HG02759 (cell line): Measurements from ENCODE around the gene DEFB123.

Source experiments
- ATAC-seq: cut with Tn5 transposase; IDR thresholded peaks from one replicate; pipeline ENCODE4 v1.9.1; 2021; ENCODE audit warnings: mild to moderate bottlenecking, moderate library complexity; ENCODE audit not compliant: unreplicated experiment

DEFB123 gene

DNA sequence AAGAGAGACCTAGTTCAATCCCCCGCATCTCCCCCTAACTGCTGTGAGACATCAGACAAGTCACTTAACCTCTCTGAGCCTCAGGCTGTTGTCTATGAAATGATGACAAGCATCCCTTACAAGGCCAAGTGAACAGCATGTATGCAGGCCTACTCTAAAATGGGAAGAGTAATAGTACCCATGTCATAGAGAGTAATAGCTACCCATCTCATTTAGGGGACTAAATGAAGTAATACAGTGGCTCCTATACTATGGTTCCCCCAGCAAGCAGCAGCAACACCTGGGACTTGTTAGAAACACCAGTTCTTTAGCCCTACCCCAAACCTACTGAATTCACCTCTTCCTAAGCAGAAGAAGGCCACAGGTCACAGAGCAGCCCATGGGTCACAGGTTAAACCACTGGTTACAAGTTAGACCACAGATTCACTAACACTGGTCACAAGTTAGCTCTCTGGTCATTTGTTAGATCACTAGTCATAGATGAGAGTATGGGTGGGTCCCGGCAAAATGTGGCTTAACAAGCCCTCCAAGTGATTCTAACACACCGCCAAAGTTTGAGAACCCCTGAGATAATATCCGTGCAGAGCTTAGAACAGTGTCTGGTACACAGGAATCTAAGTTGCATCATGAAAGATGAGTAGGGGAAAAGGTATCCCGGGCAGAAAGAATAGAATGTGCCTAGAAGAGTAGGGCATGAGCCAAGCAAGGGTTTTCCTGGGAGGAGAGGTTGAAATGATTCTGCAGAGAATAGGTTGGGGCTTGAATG is 33.1 kb downstream of the DEFB123 start:
- peak; percentile 22 for ATAC-seq

- peak; percentile 73 for ATAC-seq
Measured at GRCh38 chr20:31474097-31474436, 33.6 kb downstream of the DEFB123 start.

DNA sequence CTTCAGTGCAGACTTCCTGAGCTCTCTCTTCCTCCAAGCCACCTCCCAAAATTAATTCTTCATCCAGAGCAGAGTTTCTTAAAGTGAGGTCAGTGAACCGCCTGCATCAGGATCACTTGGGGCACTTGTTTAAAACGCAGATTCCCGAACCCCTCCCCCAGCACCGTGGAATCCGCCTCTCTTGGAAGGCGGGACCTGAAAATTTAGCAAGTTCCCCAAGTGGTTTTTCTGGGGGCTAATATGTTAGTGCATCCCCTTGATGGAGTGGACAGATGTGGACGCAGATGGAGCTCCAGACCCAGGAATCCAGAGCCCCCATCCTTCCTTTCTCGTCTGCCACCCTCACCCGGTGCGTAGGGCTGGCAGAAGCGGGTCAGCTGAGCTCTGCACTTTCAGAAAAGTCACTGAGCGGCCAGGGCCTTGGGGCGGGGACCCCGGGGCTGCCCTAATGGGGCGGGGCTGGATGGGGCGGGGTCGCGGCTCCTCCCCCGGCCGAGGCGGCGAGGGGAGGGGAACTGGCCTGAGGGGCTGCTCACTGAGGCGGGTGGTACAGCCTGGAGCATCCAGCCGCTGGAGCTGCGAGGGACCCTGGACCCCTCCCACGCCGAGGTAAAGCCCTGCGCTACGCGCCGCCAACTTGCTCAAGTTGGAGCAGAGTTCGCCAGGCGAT is 34.5 kb downstream of the DEFB123 start, which contains the start of the genes DEFB124 and REM1:
Gene DEFB124 (minus strand): TSS at position 370 of the 670 bp plus-strand sequence. CDS start 2,114 bp downstream, outside the sequence.
Gene REM1 (plus strand): TSS at position 531 of the 670 bp plus-strand sequence. CDS start 1,158 bp downstream, outside the sequence.
- no peak for ATAC-seq

DNA sequence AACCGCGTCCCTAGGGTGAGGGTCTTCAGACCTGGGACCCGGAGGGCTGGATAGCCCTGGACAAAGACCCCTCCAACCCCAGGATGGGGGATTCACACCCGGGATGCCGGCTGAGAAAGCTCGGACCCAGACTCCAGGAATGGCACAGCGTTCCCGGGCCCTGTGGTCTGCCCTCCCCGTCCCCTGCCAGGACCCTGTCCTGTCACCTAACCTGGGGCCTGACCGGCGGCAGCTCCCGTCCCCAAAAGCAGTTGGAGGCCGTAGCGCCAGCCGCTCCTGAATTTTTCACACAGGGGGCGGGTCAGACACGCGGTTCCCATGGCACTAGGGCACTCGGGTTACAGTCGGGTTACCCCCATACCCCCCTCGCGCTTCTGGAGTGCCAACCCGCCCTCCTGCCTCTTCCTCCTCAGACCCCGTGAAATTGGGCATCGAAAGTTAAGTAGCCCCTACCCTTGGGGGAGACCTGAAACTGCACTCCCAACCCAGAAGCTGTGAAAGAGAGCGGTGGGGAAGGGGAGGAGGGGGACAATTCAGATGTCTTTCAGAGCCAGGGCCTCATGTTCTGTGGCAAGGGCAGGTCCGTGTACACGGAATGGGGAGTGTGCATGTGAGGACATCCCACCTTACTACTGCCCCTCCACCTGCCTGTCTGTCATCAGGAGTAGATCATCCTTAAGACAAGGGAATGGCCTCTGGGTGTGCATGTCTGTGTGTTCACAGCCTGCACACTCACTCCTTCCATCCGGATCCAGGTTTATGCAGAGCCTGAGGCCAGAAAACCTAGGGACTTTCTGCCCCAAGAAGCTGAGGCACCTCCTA is 35.3 kb downstream of the DEFB123 start:
- no peak for ATAC-seq

DNA sequence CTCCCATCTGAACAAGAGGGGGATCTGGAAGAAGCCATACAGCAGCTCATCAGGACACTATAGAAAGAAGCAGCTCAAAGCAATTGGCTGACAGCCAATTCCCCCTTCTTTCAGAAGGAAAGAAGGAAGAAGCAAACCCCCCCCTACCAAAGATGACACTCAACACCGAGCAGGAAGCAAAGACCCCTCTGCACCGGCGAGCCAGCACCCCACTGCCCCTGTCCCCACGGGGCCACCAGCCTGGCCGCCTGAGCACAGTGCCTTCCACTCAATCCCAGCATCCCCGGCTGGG is 35.8 kb downstream of the DEFB123 start:
- ATAC-seq = no peak

DNA sequence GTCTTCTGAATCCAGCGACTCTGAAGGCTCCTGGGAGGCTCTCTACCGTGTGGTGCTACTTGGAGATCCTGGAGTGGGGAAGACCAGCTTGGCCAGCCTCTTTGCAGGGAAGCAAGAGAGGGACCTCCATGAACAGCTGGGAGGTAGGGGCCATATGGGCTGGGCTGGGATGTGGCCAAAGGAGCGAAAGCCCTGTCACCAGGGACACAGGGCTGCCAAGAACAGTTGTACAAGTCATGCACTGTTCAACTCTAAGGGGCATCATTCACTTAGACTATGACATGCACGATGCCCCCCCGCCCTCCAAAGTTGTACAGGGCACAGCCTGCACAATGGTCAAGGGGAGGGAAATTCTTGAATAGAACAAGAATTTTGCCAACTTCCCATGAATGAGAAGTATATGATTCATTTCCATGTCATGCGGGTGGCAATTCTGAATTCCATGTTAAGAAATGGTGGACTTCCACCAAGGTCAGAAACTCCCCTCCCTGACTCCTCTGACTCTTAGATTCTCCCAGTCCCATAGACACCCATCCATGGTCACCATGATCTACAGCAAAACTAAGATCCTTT is 36.3 kb downstream of the DEFB123 start:
- ATAC-seq = no peak

GRCh38 chr20:31484001-31484400 is 43.6 kb downstream of the DEFB123 start:
- ATAC-seq = no peak

- no peak for ATAC-seq
Measured at GRCh38 chr20:31485450-31486339, 45.3 kb downstream of the DEFB123 start.

DNA sequence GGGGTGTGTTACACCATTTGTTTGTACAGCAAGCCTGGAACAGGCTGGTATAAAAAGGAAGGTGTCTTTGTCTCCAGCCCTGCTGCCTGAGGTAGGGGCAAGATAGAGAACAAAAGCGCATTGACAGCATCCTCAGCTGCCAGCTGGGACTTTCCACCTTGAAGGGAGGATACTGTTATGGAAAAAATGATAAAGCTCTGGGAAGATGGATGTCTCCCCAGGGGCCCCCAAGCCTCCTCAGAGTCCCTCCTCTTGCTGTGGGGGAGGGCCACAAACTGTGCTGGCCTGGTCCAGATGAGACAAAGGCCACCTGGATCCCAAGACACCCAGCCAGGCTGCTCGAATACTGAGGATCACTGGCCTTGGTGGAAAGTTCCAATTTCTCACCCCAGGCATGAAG is 47.7 kb downstream of the DEFB123 start:
- no peak for ATAC-seq

GRCh38 chr20:31489152-31489551 is 48.7 kb downstream of the DEFB123 start:
- no peak for ATAC-seq

- ATAC-seq = no peak
Measured at GRCh38 chr20:31490752-31491151, 50.3 kb downstream of the DEFB123 start.

DNA sequence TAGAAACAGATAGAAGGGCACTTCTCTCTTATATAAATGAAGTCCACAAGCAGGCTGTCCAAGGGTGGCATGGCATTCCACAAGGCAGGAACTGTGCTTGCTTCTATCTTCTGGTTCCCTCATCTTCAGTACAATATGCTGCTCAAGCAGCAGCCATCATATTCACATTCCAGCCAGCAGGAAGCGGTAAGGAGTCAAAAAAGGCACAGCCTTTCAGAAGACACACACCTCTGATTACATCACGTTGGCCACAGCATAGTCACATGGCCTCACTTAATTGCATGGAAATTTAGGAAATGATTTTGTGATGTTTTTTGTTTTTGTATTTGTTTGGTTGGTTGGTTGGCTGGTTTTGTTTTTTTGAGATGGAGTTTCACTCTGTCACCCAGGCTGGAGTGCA is 53.7 kb downstream of the DEFB123 start:
- no peak for ATAC-seq

- ATAC-seq = no peak
Measured at GRCh38 chr20:31496761-31497295, 56.4 kb downstream of the DEFB123 start.

GRCh38 chr20:31497838-31498540 is 57.6 kb downstream of the DEFB123 start:
- no peak for ATAC-seq
